Fibroblast of skin of right biceps (primary cell): ENCODE results near the gene PTPRF.
A peak's percentile ranks its signal among the peaks of the same experiment; 100 is the strongest.

Source experiments
- DNase-seq: peaks from one replicate; pipeline ENCODE4 v3.0.0-alpha.2; 2013

The PTPRF gene

GRCh38 chr1:43513471-43514173, 17.1 kb upstream of the PTPRF start:
- no peak for DNase-seq

GRCh38 chr1:43518935-43519686, 11.6 kb upstream of the PTPRF start:
- DNase-seq = no peak

GRCh38 chr1:43520100-43520778, 10.4 kb upstream of the PTPRF start:
- no peak for DNase-seq

GRCh38 chr1:43521078-43521477, 9.6 kb upstream of the PTPRF start:
- no peak for DNase-seq

- peak; percentile 18 for DNase-seq
These were observed 8.9 kb upstream of the PTPRF start for GRCh38 chr1:43521756-43522155.

GRCh38 chr1:43522431-43522775, 8.3 kb upstream of the PTPRF start:
- no peak for DNase-seq

GRCh38 chr1:43522776-43523480, 7.8 kb upstream of the PTPRF start:
- DNase-seq = peak; percentile 69

GRCh38 chr1:43524804-43525203, 5.9 kb upstream of the PTPRF start:
- DNase-seq = no peak

- DNase-seq = peak; percentile 80
These were observed 4.7 kb upstream of the PTPRF start for GRCh38 chr1:43526002-43526401.

GRCh38 chr1:43527111-43527878, 3.4 kb upstream of the PTPRF start:
- no peak for DNase-seq

GRCh38 chr1:43529206-43529731, 1.4 kb upstream of the PTPRF start:
- DNase-seq = peak; percentile 88

- peak; percentile 46 for DNase-seq
These were observed 623 bp downstream of the PTPRF start for GRCh38 chr1:43531107-43531905.

- DNase-seq = no peak
These were observed 1.4 kb downstream of the PTPRF start for GRCh38 chr1:43531906-43532584.

GRCh38 chr1:43532716-43533115, 2.0 kb downstream of the PTPRF start:
- no peak for DNase-seq

GRCh38 chr1:43533584-43533983, 2.9 kb downstream of the PTPRF start:
- DNase-seq = no peak

GRCh38 chr1:43534256-43534655, 3.6 kb downstream of the PTPRF start:
- DNase-seq = no peak

GRCh38 chr1:43536196-43536863, 5.6 kb downstream of the PTPRF start:
- DNase-seq = no peak

- no peak for DNase-seq
These were observed 6.2 kb downstream of the PTPRF start for GRCh38 chr1:43536864-43537358.

GRCh38 chr1:43537423-43538142, 6.9 kb downstream of the PTPRF start:
- no peak for DNase-seq
